Measurements from ENCODE around the gene MATCAP1.

Gene MATCAP1

DNA sequence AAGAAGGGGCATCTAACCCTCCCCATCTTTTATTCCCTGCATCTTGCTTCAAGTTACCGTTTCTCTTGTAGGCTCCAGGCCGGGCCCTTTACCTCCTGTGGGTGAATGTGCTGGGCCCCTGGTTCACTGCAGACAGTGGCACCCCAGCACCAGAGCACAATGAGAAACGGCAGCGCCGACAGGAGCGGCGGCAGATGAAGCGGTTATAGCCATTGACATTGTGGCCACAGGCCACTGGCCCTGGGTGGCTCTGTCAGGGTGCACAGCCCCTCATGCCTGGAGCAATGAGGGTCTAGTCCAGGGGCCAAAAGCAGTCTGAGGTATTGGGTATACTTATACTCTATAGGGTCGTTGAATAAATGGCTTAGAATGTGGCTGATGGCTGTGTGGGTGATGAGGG, 45.1 kb upstream of the MATCAP1 start:
- TF ChIP-seq EZH2phosphoT487 (IDR thresholded peaks at IDR 0.05; ENCODE audit: low read length) (no peak), EZH2 (optimal IDR thresholded peaks at IDR 0.05; ENCODE audit: low read depth, low read length) (no peak)
- TF ChIP-seq, protein P1, sequence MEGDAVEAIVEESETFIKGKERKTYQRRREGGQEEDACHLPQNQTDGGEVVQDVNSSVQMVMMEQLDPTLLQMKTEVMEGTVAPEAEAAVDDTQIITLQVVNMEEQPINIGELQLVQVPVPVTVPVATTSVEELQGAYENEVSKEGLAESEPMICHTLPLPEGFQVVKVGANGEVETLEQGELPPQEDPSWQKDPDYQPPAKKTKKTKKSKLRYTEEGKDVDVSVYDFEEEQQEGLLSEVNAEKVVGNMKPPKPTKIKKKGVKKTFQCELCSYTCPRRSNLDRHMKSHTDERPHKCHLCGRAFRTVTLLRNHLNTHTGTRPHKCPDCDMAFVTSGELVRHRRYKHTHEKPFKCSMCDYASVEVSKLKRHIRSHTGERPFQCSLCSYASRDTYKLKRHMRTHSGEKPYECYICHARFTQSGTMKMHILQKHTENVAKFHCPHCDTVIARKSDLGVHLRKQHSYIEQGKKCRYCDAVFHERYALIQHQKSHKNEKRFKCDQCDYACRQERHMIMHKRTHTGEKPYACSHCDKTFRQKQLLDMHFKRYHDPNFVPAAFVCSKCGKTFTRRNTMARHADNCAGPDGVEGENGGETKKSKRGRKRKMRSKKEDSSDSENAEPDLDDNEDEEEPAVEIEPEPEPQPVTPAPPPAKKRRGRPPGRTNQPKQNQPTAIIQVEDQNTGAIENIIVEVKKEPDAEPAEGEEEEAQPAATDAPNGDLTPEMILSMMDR (IDR thresholded peaks at IDR 0.05; ENCODE audit: low read length): no peak
- Histone ChIP-seq H3K4me1 (ENCODE audit: low read length) (peaks cover 12% of the 10 kb centered on the region), H4K20me1 (ENCODE audit: insufficient read depth, low read length) (no peaks in the 10 kb centered on the region), H3F3A (ENCODE audit: insufficient read depth, low read length) (no peaks in the 10 kb centered on the region; the same call in 1 of the 2 replicates), H3K27ac (ENCODE audit: low read length) (no peak overlapping the region), H3K36me3 (replicated peaks; ENCODE audit: insufficient read depth, low read length) (no peaks in the 10 kb centered on the region; the same call in 1 of the 2 replicates), H2AFZ (ENCODE audit: low read length) (no peak overlapping the region), H3K27me3 (replicated peaks; ENCODE audit: insufficient read depth, low read length) (no peaks in the 10 kb centered on the region), H3K79me2 (ENCODE audit: low read length) (peaks cover 31% of the 10 kb centered on the region), H3K9me3 (replicated peaks; ENCODE audit: insufficient read depth, low read length) (no peaks in the 10 kb centered on the region), H3K4me3 (ENCODE audit: low read length) (no peak overlapping the region), H3K9me2 (replicated peaks; ENCODE audit: insufficient read depth, low read length) (no peaks in the 10 kb centered on the region), H3K9ac (ENCODE audit: low read length) (no peak overlapping the region), H3K4me2 (ENCODE audit: low read depth, low read length) (no peak overlapping the region)
- no peak for DNase-seq

DNA sequence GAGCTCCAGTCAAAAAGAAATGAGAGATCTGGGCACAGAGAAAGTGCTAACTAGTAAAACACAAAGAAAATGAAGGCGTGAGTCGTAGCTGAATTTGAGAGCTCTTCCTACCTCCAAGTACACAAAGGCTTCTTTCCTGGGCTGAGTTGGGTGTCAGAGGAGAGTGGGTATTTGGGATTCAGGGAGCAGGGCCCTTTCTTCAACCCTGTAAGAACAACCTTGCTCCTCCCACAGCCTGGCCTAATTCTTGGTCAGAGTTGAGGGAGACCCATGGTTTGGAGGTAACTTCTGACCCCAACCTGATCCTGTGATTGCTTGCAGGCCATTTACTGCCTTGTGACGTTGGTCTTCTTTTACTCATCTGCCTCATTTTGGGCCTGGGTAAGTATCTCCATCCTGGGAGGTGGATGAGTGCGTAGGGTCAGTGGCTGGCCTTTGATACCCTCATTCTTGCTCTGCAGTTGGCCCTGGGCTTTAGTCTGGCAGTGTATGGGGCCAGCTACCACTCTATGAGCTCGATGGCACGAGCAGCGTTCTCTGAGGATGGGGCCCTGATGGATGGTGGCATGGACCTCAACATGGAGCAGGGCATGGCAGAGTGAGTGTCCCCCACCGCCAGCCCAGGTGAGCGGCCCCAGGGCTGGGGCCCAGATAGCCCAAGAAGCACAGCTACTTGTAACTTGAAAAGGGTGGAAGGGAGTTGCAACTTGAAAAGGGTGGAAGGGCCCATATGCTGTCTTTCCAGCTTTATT, 44.4 kb upstream of the MATCAP1 start:
- DNase-seq: no peak
- Histone ChIP-seq H3K27me3 (replicated peaks; ENCODE audit: insufficient read depth, low read length) (no peaks in the 10 kb centered on the region), H3K79me2 (ENCODE audit: low read length) (peaks cover 31% of the 10 kb centered on the region), H3F3A (ENCODE audit: insufficient read depth, low read length) (no peaks in the 10 kb centered on the region; the same call in 1 of the 2 replicates), H3K4me1 (ENCODE audit: low read length) (peaks cover 12% of the 10 kb centered on the region), H3K4me2 (ENCODE audit: low read depth, low read length) (peak overlapping the region; percentile 91), H4K20me1 (ENCODE audit: insufficient read depth, low read length) (no peaks in the 10 kb centered on the region), H3K36me3 (replicated peaks; ENCODE audit: insufficient read depth, low read length) (no peaks in the 10 kb centered on the region; the same call in 1 of the 2 replicates), H3K4me3 (ENCODE audit: low read length) (peak overlapping the region; percentile 96), H3K9ac (ENCODE audit: low read length) (peak overlapping the region; percentile 92), H3K9me3 (replicated peaks; ENCODE audit: insufficient read depth, low read length) (no peaks in the 10 kb centered on the region), H3K27ac (ENCODE audit: low read length) (no peak overlapping the region), H3K9me2 (replicated peaks; ENCODE audit: insufficient read depth, low read length) (no peaks in the 10 kb centered on the region), H2AFZ (ENCODE audit: low read length) (no peak overlapping the region)
- TF ChIP-seq EZH2phosphoT487 (IDR thresholded peaks at IDR 0.05; ENCODE audit: low read length): no peak
- TF ChIP-seq, protein P1 (IDR thresholded peaks at IDR 0.05; ENCODE audit: low read length): no peak

DNA sequence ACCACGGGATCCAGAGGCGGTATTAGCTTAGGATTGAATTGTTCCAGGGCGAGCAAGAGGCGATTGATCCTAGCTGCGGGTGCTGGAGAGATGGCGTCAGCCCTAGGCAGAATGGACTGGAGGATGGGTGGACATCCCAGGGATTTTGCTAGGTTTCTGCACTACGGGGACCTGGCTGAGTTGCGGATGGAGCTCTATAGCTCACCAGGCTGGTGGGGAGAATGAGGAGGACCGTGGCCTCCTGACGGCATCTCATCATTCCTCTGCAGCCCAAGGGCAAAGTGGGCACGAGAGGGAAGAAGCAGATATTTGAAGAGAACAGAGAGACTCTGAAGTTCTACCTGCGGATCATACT, 43.8 kb upstream of the MATCAP1 start:
- Histone ChIP-seq H3K9me3 (replicated peaks; ENCODE audit: insufficient read depth, low read length) (no peaks in the 10 kb centered on the region), H3K9me2 (replicated peaks; ENCODE audit: insufficient read depth, low read length) (no peaks in the 10 kb centered on the region), H3K4me1 (ENCODE audit: low read length) (peaks cover 12% of the 10 kb centered on the region), H3F3A (ENCODE audit: insufficient read depth, low read length) (no peaks in the 10 kb centered on the region; the same call in 1 of the 2 replicates), H3K4me3 (ENCODE audit: low read length) (peak overlapping the region; percentile 96), H3K9ac (ENCODE audit: low read length) (peak overlapping the region; percentile 92), H3K27me3 (replicated peaks; ENCODE audit: insufficient read depth, low read length) (no peaks in the 10 kb centered on the region), H3K4me2 (ENCODE audit: low read depth, low read length) (peak overlapping the region; percentile 91), H3K36me3 (replicated peaks; ENCODE audit: insufficient read depth, low read length) (no peaks in the 10 kb centered on the region; the same call in 1 of the 2 replicates), H2AFZ (ENCODE audit: low read length) (peak overlapping the region; percentile 54; the same call in 1 of the 2 replicates), H4K20me1 (ENCODE audit: insufficient read depth, low read length) (no peaks in the 10 kb centered on the region), H3K79me2 (ENCODE audit: low read length) (peaks cover 31% of the 10 kb centered on the region), H3K27ac (ENCODE audit: low read length) (peak overlapping the region; percentile 50; the same call in 1 of the 2 replicates)
- TF ChIP-seq, protein P1 (IDR thresholded peaks at IDR 0.05; ENCODE audit: low read length): no peak
- TF ChIP-seq EZH2 (optimal IDR thresholded peaks at IDR 0.05; ENCODE audit: low read depth, low read length): no peak
- TF ChIP-seq EZH2phosphoT487 (IDR thresholded peaks at IDR 0.05; ENCODE audit: low read length): no peak
- no peak for DNase-seq

Measured in MM.1S (cell line).